HG02798 (cell line): ENCODE data around the gene SSR3.
A peak's percentile ranks its signal among the peaks of the same experiment; 100 is the strongest.
"Not testable (repeated sequence)": the region's sequence is repeated elsewhere in the genome, so short reads cannot be mapped to it uniquely, and the experiment has no call there.

ENCODE experiments used
- ATAC-seq: cut with Tn5 transposase; IDR thresholded peaks from one replicate; pipeline ENCODE4 v1.9.1; 2021; ENCODE audit warnings: mild to moderate bottlenecking; ENCODE audit not compliant: unreplicated experiment, poor library complexity

SSR3 gene

GRCh38 chr3:156554842-156555687, at the start of gene SSR3:
SSR3 (minus strand) TSS chr3:156555117; CDS start chr3:156555089, 28 bp downstream.
- peak; percentile 100 for ATAC-seq

GRCh38 chr3:156604064-156604641, 49.2 kb upstream of the SSR3 start:
- no peak for ATAC-seq

- no peak for ATAC-seq
Observed at GRCh38 chr3:156603379-156604017, 48.6 kb upstream of the SSR3 start.

DNA sequence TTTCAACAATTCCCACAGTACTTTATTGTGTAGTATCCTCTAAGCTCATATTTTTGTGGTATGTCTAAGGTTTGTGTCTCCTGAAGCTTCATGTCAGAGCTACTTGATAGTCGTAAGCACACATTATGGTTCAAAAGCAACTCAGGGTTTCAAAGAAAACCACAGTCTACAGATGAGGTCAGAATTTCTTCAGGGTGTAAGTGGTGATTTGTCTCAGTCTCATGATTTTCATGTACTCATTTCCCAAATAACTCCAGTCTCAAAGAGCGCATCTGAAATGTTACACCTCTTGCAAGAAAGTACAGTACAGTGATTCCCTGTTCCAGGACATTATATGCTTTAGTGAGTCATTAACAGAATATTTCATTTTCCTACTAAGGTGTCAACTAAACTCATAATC, 47.5 kb upstream of the SSR3 start:
- ATAC-seq = peak; percentile 46

- no peak for ATAC-seq
Observed at GRCh38 chr3:156601497-156601896, 46.6 kb upstream of the SSR3 start.

DNA sequence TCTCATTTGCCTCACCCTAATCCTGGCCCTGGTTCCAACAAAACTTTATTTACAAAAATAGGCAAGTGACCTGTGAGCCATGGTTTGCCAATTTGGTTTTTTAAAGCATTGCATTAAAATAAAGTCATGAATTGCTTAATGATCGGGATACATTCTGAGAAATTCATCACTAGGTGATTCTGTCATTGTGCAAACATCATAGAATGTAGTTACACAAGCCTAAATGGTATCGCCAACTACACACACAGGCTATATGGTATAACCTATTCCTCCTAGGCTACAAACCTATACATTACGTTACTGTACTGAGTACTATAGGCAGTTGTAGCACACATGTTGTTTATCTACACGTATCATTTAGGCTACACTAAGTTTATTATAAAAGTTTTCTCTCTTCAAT, 45.9 kb upstream of the SSR3 start:
- no peak for ATAC-seq

- ATAC-seq = no peak
Observed at GRCh38 chr3:156599089-156599874, 44.4 kb upstream of the SSR3 start.

- no peak for ATAC-seq
Observed at GRCh38 chr3:156598413-156598812, 43.5 kb upstream of the SSR3 start.

GRCh38 chr3:156594219-156594683, 39.3 kb upstream of the SSR3 start:
- ATAC-seq = no peak

GRCh38 chr3:156593814-156594213, 38.9 kb upstream of the SSR3 start:
- no peak for ATAC-seq

DNA sequence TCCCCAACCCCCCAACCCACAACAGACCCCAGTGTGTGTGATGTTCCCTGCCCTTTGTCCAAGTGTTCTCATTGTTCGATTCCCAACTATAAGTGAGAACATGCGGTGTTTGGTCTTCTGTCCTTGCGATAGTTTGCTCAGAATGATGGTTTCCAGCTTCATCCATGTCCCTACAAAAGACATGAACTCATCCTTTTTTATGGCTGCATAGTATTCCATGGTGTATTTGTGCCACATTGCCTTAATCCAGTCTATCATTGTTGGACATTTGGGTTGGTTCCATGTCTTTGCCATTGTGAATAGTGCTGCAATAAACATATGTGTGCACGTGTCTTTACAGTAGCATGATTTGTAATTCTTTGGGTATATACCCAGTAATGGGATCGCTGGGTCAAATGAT, 34.9 kb upstream of the SSR3 start:
- not testable (repeated sequence) for ATAC-seq

DNA sequence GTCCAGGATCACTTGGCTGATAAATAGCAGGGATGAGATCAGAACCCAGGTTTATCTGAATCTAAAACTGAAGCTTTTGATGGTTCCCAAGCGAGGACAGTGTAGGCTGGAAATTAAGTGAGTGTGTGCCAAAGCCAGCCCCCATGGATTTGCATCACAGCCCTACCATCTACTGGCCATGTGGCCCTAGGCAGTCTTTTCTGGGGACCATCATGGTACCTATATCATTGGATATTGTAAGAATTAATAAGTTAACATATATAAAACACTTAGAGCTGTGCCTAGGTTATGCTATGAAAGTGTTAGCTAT, 32.8 kb upstream of the SSR3 start:
- no peak for ATAC-seq

DNA sequence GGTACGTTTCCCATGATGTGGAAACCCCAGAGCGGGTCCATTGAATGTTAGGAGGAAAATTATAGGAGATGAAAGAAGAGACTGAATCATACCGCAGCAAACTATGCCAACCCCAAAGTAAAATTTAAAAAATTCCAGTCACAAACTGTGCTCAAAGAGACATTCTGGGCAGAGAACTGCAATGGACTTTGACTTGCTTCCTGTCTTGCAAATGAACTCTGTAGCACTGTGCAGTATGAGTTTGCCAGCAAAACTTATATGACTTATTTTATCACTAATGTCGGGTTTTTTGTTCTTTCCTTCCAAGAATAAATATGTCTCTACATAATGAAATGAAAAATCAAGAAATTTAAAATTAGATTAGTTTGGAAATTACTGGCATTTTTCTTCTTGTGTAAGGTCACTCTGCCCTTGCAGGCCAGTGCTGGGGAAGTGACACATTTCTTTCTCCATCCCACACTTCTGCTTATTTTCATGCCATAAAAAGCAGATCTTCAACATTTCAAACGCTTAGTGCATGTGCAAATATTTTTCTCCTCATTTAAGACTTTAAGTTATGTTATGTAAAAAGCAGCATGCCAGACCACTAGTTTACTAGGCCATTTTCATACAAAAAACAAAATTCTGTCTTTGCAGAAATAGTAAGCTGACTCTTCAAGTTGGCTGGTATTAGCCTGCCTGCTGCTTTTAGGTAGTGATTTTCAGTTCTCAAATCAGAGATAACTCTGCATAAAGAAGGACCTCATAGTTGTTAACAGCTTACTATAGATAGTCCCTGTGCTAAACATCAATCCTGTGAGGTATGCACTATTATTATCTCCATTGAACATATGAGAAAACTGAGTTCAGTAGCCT, 32.2 kb upstream of the SSR3 start:
- ATAC-seq = peak; percentile 67

DNA sequence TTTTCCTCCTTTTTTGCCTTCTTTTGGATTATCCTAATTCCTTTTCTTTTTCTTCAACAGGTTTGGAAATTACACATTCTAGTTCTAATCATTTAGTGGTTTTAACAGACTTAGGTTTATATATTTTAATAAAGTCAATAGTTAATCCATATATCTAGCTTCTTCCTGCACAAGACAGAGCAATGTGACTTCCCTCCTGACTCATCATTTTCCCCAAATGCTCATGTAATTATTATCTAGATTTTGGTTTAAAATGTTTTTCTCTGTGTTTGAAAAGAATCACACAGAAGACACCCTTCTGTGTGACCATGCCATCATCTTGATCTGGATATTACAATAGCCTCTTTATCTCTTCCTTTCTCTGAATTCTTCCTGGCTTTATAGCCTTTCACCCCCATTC, 28.6 kb upstream of the SSR3 start:
- ATAC-seq = no peak

- no peak for ATAC-seq
Observed at GRCh38 chr3:156582532-156583183, 27.7 kb upstream of the SSR3 start.

GRCh38 chr3:156581954-156582353, 27.0 kb upstream of the SSR3 start:
- ATAC-seq = no peak

DNA sequence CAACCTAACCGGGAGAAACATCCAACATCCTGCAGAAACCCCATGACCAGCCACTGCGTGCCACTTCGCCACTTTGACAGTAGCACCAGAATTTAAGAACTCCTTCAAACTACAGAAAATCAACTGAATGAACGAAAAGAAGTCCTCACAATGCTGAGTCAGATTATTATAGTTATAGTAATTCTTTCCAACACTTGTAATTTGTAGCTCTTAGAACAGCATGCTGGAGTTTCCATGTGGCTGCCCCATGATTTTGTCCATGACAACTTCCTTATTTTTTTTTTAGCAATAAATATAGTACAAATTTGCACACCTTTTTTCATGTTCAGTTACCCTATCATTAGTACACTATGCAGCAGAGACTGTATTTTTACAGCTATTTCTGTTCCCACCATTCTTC, 26.1 kb upstream of the SSR3 start:
- no peak for ATAC-seq

- no peak for ATAC-seq
Observed at GRCh38 chr3:156579427-156579851, 24.5 kb upstream of the SSR3 start.

GRCh38 chr3:156577736-156578135, 22.8 kb upstream of the SSR3 start:
- ATAC-seq = no peak
